ENCODE measurements around the gene LAYN.

DNA sequence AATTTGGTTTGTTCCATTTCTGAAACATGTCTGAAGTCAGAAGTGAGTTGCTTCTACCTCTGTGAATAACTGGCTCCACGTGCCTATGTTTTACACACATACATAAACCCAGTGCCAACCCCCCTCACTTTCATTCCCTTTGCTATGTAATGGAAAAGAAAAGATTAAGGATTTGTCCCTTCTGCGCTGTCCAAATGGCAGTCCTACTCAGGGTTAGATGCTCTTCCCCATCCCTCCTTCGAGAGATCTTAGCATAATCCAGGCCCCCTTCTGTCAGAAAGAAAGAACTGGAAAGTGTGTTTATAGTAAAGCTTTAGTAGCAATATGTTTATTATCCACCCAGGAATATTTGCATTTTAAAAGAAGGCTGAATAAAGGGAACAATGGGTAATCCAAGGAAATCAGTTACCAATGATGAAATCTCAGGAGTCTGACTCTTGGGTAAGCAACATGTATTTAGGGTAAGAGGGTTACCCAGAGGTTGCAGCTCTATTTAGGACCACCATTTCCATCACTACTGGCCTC, 3.1 kb upstream of the LAYN start:
- TF ChIP-seq POLR2A (IDR thresholded peaks at IDR 0.05; ENCODE audit: low read depth, low read length) (no peak), TAF1 (IDR thresholded peaks at IDR 0.05; ENCODE audit: borderline replicate concordance, low read depth, low read length) (no peak), POLR2AphosphoS5 (IDR thresholded peaks at IDR 0.05; ENCODE audit: low read depth, low read length) (no peak)
